GM23338 (cell line): ENCODE results near the gene ADCYAP1R1. TPM values are rescaled to one million over a fixed set of nuclear protein-coding genes. Genes with fewer than 3 reads are reported as not detected.

ENCODE experiments used
- ATAC-seq: fragments of 200-7000 bp; cut with Tn5 transposase; 3 replicates; pipeline ENCODE4 v1.9.1; 2020
- DNase-seq: peaks from one replicate; pipeline ENCODE4 v3.0.0-alpha.2; 2015; ENCODE audit warnings: low spot score
- H2AFZ ChIP-seq: fragments of 200-600 bp; sonication (generic); 2 replicates; pipeline ENCODE4 v1.8.0; 2016; ENCODE audit warnings: antibody characterized with exemption, mild to moderate bottlenecking, moderate library complexity
- H3F3A ChIP-seq: fragments of 200-600 bp; sonication (generic); replicated peaks from 2 replicates; pipeline ENCODE4 v1.8.0; 2017; ENCODE audit warnings: antibody characterized with exemption, mixed run types, low read depth
- H3K27ac ChIP-seq: fragments of 200-600 bp; sonication (generic); 2 replicates; pipeline ENCODE4 v1.6.1; 2016; ENCODE audit warnings: low read depth
- H3K27me3 ChIP-seq: fragments of 200-600 bp; sonication (generic); 2 replicates; pipeline ENCODE4 v1.8.0; 2016; ENCODE audit warnings: mild to moderate bottlenecking, mixed run types, moderate library complexity; ENCODE audit not compliant: insufficient read depth
- H3K36me3 ChIP-seq: fragments of 200-600 bp; sonication (generic); 2 replicates; pipeline ENCODE4 v1.8.0; 2016; ENCODE audit warnings: mild to moderate bottlenecking; ENCODE audit not compliant: insufficient read depth
- H3K4me1 ChIP-seq: fragments of 200-600 bp; sonication (generic); 2 replicates; pipeline ENCODE4 v1.8.0; 2016; ENCODE audit warnings: mild to moderate bottlenecking, moderate library complexity; ENCODE audit not compliant: insufficient read depth
- H3K4me2 ChIP-seq: fragments of 200-600 bp; sonication (generic); 2 replicates; pipeline ENCODE4 v1.7.1; 2017; ENCODE audit warnings: mixed run types
- H3K4me3 ChIP-seq: fragments of 200-600 bp; sonication (generic); 2 replicates; pipeline ENCODE4 v1.6.1; 2016; ENCODE audit warnings: mixed run types
- H3K79me2 ChIP-seq: fragments of 200-600 bp; sonication (generic); replicated peaks from 2 replicates; pipeline ENCODE4 v1.8.0; 2017; ENCODE audit warnings: mild to moderate bottlenecking; ENCODE audit not compliant: insufficient read depth
- H3K9me2 ChIP-seq: fragments of 200-600 bp; sonication (generic); 2 replicates; pipeline ENCODE4 v1.8.0; 2017; ENCODE audit not compliant: insufficient read depth
- H4K20me1 ChIP-seq: fragments of 200-600 bp; sonication (generic); replicated peaks from 2 replicates; pipeline ENCODE4 v1.8.0; 2017; ENCODE audit warnings: mild to moderate bottlenecking; ENCODE audit not compliant: insufficient read depth
- H3K27ac Mint-ChIP-seq: 2 replicates; pipeline ENCODE4 v1.8.0; 2020; ENCODE audit warnings: inconsistent platforms, mild to moderate bottlenecking, moderate library complexity, mixed read lengths
- H3K27me3 Mint-ChIP-seq: 3 replicates; pipeline ENCODE4 v1.8.0; 2022; ENCODE audit warnings: low read depth, mild to moderate bottlenecking, moderate library complexity, mixed read lengths, inconsistent platforms; ENCODE audit not compliant: insufficient read depth, poor library complexity
- H3K36me3 Mint-ChIP-seq: 3 replicates; pipeline ENCODE4 v1.8.0; 2021; ENCODE audit warnings: low read depth, mild to moderate bottlenecking, inconsistent platforms, moderate library complexity, mixed read lengths
- H3K4me1 Mint-ChIP-seq: 3 replicates; pipeline ENCODE4 v1.8.0; 2020; ENCODE audit warnings: mild to moderate bottlenecking, inconsistent platforms, mixed read lengths
- H3K4me3 Mint-ChIP-seq: 3 replicates; pipeline ENCODE4 v1.8.0; 2021; ENCODE audit warnings: moderate library complexity, mild to moderate bottlenecking, inconsistent platforms, mixed read lengths
- H3K9me3 Mint-ChIP-seq: 3 replicates; pipeline ENCODE4 v1.8.0; 2020; ENCODE audit warnings: moderate library complexity, mild to moderate bottlenecking, inconsistent platforms, mixed read lengths
- CREB1 ChIP-seq: fragments of 250-450 bp; sonication (Bioruptor Pico); IDR thresholded peaks from 2 replicates; pipeline ENCODE4 v1.5.0; 2020; ENCODE audit warnings: low read depth, mild to moderate bottlenecking, moderate library complexity
- CTCF ChIP-seq, 2 experiments: fragments of 200-600 bp in 1 of 2; sonication (generic) in 1 of 2; conservative IDR thresholded peaks; 2 replicates each; pipeline versions ENCODE4 v1.5.1 to v1.6.1; 2016 to 2017; ENCODE audit warnings: antibody characterized with exemption in 2 of 2, low read depth in 2 of 2, mild to moderate bottlenecking in 2 of 2, moderate library complexity in 1 of 2
- ETS1 ChIP-seq: IDR thresholded peaks from 2 replicates; pipeline ENCODE4 v1.6.1; 2016; ENCODE audit warnings: antibody characterized with exemption
- EZH2phosphoT487 ChIP-seq: fragments of 200-600 bp; sonication (generic); IDR thresholded peaks from one replicate; pipeline ENCODE4 v1.8.1; 2018; ENCODE audit warnings: antibody characterized with exemption; ENCODE audit not compliant: unreplicated experiment
- JUNB ChIP-seq: IDR thresholded peaks from one replicate; pipeline ENCODE4 v1.6.1; 2016; ENCODE audit warnings: antibody characterized with exemption; ENCODE audit not compliant: unreplicated experiment
- NANOG ChIP-seq: IDR thresholded peaks from 2 replicates; pipeline ENCODE4 v1.6.1; 2016; ENCODE audit warnings: antibody characterized with exemption, borderline replicate concordance
- POLR2AphosphoS5 ChIP-seq: IDR thresholded peaks from 2 replicates; pipeline ENCODE4 v1.6.1; 2016; ENCODE audit warnings: antibody characterized with exemption, low read depth
- REST ChIP-seq: IDR thresholded peaks from one replicate; pipeline ENCODE4 v1.6.1; 2018; ENCODE audit warnings: antibody characterized with exemption; ENCODE audit not compliant: unreplicated experiment
- STAT1 ChIP-seq: IDR thresholded peaks from one replicate; pipeline ENCODE4 v1.6.1; 2016; ENCODE audit warnings: antibody characterized with exemption; ENCODE audit not compliant: unreplicated experiment
- ZNF114 ChIP-seq: fragments of 250-450 bp; sonication (Bioruptor Pico); IDR thresholded peaks from 2 replicates; pipeline ENCODE4 v1.5.0; 2020; ENCODE audit warnings: mild to moderate bottlenecking, moderate library complexity
- ZNF331 ChIP-seq: fragments of 250-450 bp; sonication (Bioruptor Pico); IDR thresholded peaks from 2 replicates; pipeline ENCODE4 v1.5.0; 2020; ENCODE audit warnings: low read depth, mild to moderate bottlenecking, moderate library complexity
- ZNF462 ChIP-seq: fragments of 250-450 bp; sonication (Bioruptor Pico); IDR thresholded peaks from 2 replicates; pipeline ENCODE4 v1.5.0; 2020; ENCODE audit warnings: mild to moderate bottlenecking, moderate library complexity
- polyA plus RNA-seq: library from polyadenylated mRNA; unstranded; fragments of >200 nt; fragmentation: Nextera tagmentation; extraction: Ambion mirVana; gene quantifications from 2 replicates; pipeline ENCODE4 v1.2.1, GENCODE V29; 2016
- total RNA-seq: library from RNA; depleted of rRNA; stranded (reverse); fragments of >200 nt; shearing (Covaris generic); gene quantifications from 2 replicates; pipeline ENCODE4 v1.2.3, GENCODE V29; 2014

The ADCYAP1R1 gene
- total and polyA plus RNA-seq, 2 experiments from 2014 or later, result 1.8 to 10.6 TPM

- Histone ChIP-seq H3K79me2 (no peaks in the 10 kb centered on the region), H3K4me3 (no peak overlapping the region), H3K36me3 (no peaks in the 10 kb centered on the region), H3K4me2 (no peak overlapping the region), H3F3A (no peaks in the 10 kb centered on the region), H3K9me2 (no peaks in the 10 kb centered on the region), H4K20me1 (no peaks in the 10 kb centered on the region), H2AFZ (no peak overlapping the region), H3K4me1 (peaks cover 7% of the 10 kb centered on the region), H3K27ac (no peak overlapping the region), H3K27me3 (no peaks in the 10 kb centered on the region)
- DNase-seq (no peak), ATAC-seq (no peak)
- H3K27ac Mint-ChIP-seq, result no peak overlapping the region
- H3K4me1 Mint-ChIP-seq, result peaks cover 14% of the 10 kb centered on the region
- TF ChIP-seq POLR2AphosphoS5 (no peak), STAT1 (no peak), ZNF114 (CRISPR knock-in tag) (no peak), ETS1 (no peak), JUNB (no peak), ZNF462 (CRISPR knock-in tag) (no peak), EZH2phosphoT487 (no peak), CTCF (conservative IDR thresholded peaks at IDR 0.05; ENCODE audit: low read depth in 2 of 2) (no peak), ZNF331 (no peak), CREB1 (CRISPR knock-in tag) (no peak), REST (no peak), NANOG (no peak)
- no peaks in the 10 kb centered on the region for H3K27me3 Mint-ChIP-seq
- H3K9me3 Mint-ChIP-seq, result no peaks in the 10 kb centered on the region
- no peaks in the 10 kb centered on the region for H3K36me3 Mint-ChIP-seq
- no peak overlapping the region for H3K4me3 Mint-ChIP-seq
Observed at GRCh38 chr7:31119249-31119648, 67.1 kb downstream of the ADCYAP1R1 start.
